ENCODE measurements around the gene HLCS.

The HLCS gene

DNA sequence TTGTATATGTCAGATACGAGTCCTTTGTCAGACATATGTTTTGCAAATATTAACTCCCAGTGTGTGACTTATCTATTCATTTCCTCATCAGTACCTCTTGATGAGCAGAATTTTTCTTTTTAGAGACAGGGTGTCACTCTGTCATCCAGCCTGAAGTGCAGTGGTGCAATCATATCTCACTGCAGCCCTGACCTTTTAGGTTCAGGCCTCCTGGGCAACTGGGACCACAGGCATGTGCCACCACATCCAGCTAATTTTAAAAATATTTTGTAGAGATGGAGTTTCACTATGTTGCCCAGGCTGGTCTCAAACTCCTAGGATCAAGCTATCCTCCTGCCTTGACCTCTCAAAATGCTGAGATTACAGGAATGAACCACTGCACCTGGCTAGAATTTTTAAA, 93.0 kb downstream of the HLCS start:
- Histone ChIP-seq H3F3A (ENCODE audit: insufficient read depth) (no peaks in the 10 kb centered on the region), H3K27ac (ENCODE audit: low read depth, low read length) (no peak overlapping the region), H3K27me3 (ENCODE audit: low read length) (no peaks in the 10 kb centered on the region), H3K9me3 (ENCODE audit: insufficient read depth, low read length) (peaks cover 2% of the 10 kb centered on the region; the same call in 1 of the 2 replicates), H2AFZ (ENCODE audit: low read depth, low read length, severe bottlenecking) (no peak overlapping the region), H3K4me2 (ENCODE audit: low read depth, low read length, poor library complexity, severe bottlenecking) (no peak overlapping the region), H3K4me3 (ENCODE audit: insufficient read depth, low read length, poor library complexity, severe bottlenecking) (no peak overlapping the region), H4K20me1 (ENCODE audit: low read depth, low read length) (no peaks in the 10 kb centered on the region), H3K79me2 (ENCODE audit: insufficient read depth, low read length) (no peaks in the 10 kb centered on the region), H3K9me2 (replicated peaks; ENCODE audit: insufficient read depth, low read length) (no peaks in the 10 kb centered on the region), H3K36me3 (ENCODE audit: low read length) (no peaks in the 10 kb centered on the region), H3K9ac (ENCODE audit: low read length) (no peak overlapping the region)
- TF ChIP-seq, protein P1, sequence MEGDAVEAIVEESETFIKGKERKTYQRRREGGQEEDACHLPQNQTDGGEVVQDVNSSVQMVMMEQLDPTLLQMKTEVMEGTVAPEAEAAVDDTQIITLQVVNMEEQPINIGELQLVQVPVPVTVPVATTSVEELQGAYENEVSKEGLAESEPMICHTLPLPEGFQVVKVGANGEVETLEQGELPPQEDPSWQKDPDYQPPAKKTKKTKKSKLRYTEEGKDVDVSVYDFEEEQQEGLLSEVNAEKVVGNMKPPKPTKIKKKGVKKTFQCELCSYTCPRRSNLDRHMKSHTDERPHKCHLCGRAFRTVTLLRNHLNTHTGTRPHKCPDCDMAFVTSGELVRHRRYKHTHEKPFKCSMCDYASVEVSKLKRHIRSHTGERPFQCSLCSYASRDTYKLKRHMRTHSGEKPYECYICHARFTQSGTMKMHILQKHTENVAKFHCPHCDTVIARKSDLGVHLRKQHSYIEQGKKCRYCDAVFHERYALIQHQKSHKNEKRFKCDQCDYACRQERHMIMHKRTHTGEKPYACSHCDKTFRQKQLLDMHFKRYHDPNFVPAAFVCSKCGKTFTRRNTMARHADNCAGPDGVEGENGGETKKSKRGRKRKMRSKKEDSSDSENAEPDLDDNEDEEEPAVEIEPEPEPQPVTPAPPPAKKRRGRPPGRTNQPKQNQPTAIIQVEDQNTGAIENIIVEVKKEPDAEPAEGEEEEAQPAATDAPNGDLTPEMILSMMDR (IDR thresholded peaks at IDR 0.05; ENCODE audit: insufficient read depth, low read length, poor library complexity, severe bottlenecking), result no peak
- TF ChIP-seq EZH2phosphoT487 (conservative IDR thresholded peaks at IDR 0.05; ENCODE audit: low read length), result no peak

DNA sequence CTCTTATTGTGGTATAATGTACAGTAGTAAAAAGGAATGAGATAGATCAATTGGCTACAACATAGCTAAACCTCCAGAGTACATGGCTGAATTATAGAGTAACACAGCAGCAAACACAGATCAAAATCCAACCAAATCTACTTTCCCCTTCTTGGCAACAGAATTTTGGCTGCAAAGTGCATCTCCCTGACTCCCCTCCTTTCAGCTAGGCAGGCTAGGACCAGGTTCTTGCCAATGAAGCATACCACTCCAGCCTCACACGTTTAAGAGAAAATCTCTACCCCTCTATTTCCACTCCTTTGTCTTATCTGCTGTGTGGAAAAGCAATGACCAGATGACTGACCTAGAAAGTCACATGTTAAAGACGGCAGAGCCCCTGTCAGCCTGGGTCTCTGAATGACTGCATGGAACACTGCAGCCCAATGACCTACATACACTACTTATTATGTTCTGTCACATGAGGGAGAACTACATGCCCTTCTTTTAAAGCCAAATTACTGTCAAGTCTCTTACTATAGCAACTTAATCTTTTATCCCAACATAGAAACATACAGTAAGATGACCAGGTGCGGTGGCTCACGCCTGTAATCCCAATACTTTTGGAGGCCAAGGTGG, 99.1 kb downstream of the HLCS start:
- H3K9me2 ChIP-seq (replicated peaks; ENCODE audit: insufficient read depth, low read length), result no peaks in the 10 kb centered on the region
- H3K4me3 ChIP-seq (ENCODE audit: insufficient read depth, low read length, poor library complexity, severe bottlenecking), result no peak overlapping the region
- no peaks in the 10 kb centered on the region for H3K36me3 ChIP-seq (ENCODE audit: low read length)
- H3K27ac ChIP-seq (ENCODE audit: low read depth, low read length), result no peak overlapping the region
- H3K4me2 ChIP-seq (ENCODE audit: low read depth, low read length, poor library complexity, severe bottlenecking), result no peak overlapping the region
- H3K9me3 ChIP-seq (ENCODE audit: insufficient read depth, low read length), result no peaks in the 10 kb centered on the region
- H2AFZ ChIP-seq (ENCODE audit: low read depth, low read length, severe bottlenecking), result no peak overlapping the region
- H3K9ac ChIP-seq (ENCODE audit: low read length), result no peak overlapping the region
- H3F3A ChIP-seq (ENCODE audit: insufficient read depth), result no peaks in the 10 kb centered on the region
- no peaks in the 10 kb centered on the region for H3K27me3 ChIP-seq (ENCODE audit: low read length)
- TF ChIP-seq, protein P1 (IDR thresholded peaks at IDR 0.05; ENCODE audit: insufficient read depth, low read length, poor library complexity, severe bottlenecking), result no peak
- TF ChIP-seq EZH2phosphoT487 (conservative IDR thresholded peaks at IDR 0.05; ENCODE audit: low read length), result no peak
- no peaks in the 10 kb centered on the region for H3K79me2 ChIP-seq (ENCODE audit: insufficient read depth, low read length)
- H4K20me1 ChIP-seq (ENCODE audit: low read depth, low read length), result no peaks in the 10 kb centered on the region

DNA sequence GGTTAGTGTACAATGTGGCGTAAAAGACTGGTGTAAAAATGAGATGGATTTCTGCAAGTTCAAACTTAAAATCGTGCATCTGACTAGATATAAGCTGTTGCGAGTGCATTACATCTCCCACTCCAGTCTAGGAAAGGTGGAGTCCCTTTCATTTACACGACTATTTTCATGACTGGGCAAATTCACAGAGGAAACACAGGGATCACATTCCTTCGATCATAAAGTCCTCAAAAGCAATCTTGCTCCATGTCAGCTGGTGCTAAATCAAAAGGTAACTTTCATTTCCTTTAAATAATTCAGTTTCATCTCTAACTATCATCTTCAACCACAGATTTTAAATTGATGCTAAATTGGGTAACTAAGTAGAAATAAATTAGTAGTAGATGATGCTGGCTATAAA, 100.0 kb downstream of the HLCS start:
- Histone ChIP-seq H3K79me2 (ENCODE audit: insufficient read depth, low read length) (no peaks in the 10 kb centered on the region), H3F3A (ENCODE audit: insufficient read depth) (no peaks in the 10 kb centered on the region), H2AFZ (ENCODE audit: low read depth, low read length, severe bottlenecking) (no peak overlapping the region), H3K9me3 (ENCODE audit: insufficient read depth, low read length) (no peaks in the 10 kb centered on the region), H3K27ac (ENCODE audit: low read depth, low read length) (no peak overlapping the region), H3K36me3 (ENCODE audit: low read length) (no peaks in the 10 kb centered on the region), H3K4me2 (ENCODE audit: low read depth, low read length, poor library complexity, severe bottlenecking) (no peak overlapping the region), H3K27me3 (ENCODE audit: low read length) (no peaks in the 10 kb centered on the region), H3K9ac (ENCODE audit: low read length) (no peak overlapping the region), H3K9me2 (replicated peaks; ENCODE audit: insufficient read depth, low read length) (no peaks in the 10 kb centered on the region), H3K4me3 (ENCODE audit: insufficient read depth, low read length, poor library complexity, severe bottlenecking) (no peak overlapping the region), H4K20me1 (ENCODE audit: low read depth, low read length) (no peaks in the 10 kb centered on the region)
- no peak for TF ChIP-seq EZH2phosphoT487 (conservative IDR thresholded peaks at IDR 0.05; ENCODE audit: low read length)
- TF ChIP-seq, protein P1 (IDR thresholded peaks at IDR 0.05; ENCODE audit: insufficient read depth, low read length, poor library complexity, severe bottlenecking), result no peak

Measured in SU-DHL-6 (cell line).